Measurements from ENCODE around the gene MANSC1. TPM values are rescaled to one million over a fixed set of nuclear protein-coding genes. Genes with fewer than 3 reads are reported as not detected.
"Not testable (repeated sequence)": the region's sequence is repeated elsewhere in the genome, so short reads cannot be mapped to it uniquely, and the experiment has no call there.

MANSC1 gene
- total RNA-seq, 1 donor from 2014 or later: 15.4 TPM

GRCh38 chr12:12365931-12366431, 15.9 kb upstream of the MANSC1 start:
- DNase-seq (ENCODE audit: low spot score): no peak

- DNase-seq (ENCODE audit: low spot score): no peak
Observed at GRCh38 chr12:12365446-12365802, 15.4 kb upstream of the MANSC1 start.

GRCh38 chr12:12364787-12365445, 14.9 kb upstream of the MANSC1 start:
- DNase-seq (ENCODE audit: low spot score): no peak

- no peak for DNase-seq (ENCODE audit: low spot score)
Observed at GRCh38 chr12:12358528-12358927, 8.5 kb upstream of the MANSC1 start.

- no peak for DNase-seq (ENCODE audit: low spot score)
Observed at GRCh38 chr12:12357719-12358461, 7.8 kb upstream of the MANSC1 start.

- peak; percentile 99 for DNase-seq (ENCODE audit: low spot score)
Observed at GRCh38 chr12:12356896-12357718, 7.1 kb upstream of the MANSC1 start, which contains the start of gene BORCS5. Gene BORCS5, plus strand, starts transcription at chr12:12357078. Its CDS starts 374 bp downstream, at chr12:12357452.

GRCh38 chr12:12356467-12356895, 6.4 kb upstream of the MANSC1 start:
- no peak for DNase-seq (ENCODE audit: low spot score)

GRCh38 chr12:12353807-12354206, 3.8 kb upstream of the MANSC1 start:
- no peak for DNase-seq (ENCODE audit: low spot score)

GRCh38 chr12:12353276-12353675, 3.2 kb upstream of the MANSC1 start:
- no peak for DNase-seq (ENCODE audit: low spot score)

- not testable (repeated sequence) for DNase-seq (ENCODE audit: low spot score)
Observed at GRCh38 chr12:12351468-12352185, 1.6 kb upstream of the MANSC1 start.

GRCh38 chr12:12350868-12351463, 924 bp upstream of the MANSC1 start:
- DNase-seq (ENCODE audit: low spot score): no peak

- DNase-seq (ENCODE audit: low spot score): no peak
Observed at GRCh38 chr12:12338527-12339168, 11.4 kb downstream of the MANSC1 start.

GRCh38 chr12:12336511-12336910, 13.5 kb downstream of the MANSC1 start:
- DNase-seq (ENCODE audit: low spot score): no peak

- no peak for DNase-seq (ENCODE audit: low spot score)
Observed at GRCh38 chr12:12336049-12336411, 14.0 kb downstream of the MANSC1 start.

- no peak for DNase-seq (ENCODE audit: low spot score)
Observed at GRCh38 chr12:12334367-12335040, 15.5 kb downstream of the MANSC1 start.

GRCh38 chr12:12333407-12334366, 16.4 kb downstream of the MANSC1 start:
- no peak for DNase-seq (ENCODE audit: low spot score)

- no peak for DNase-seq (ENCODE audit: low spot score)
Observed at GRCh38 chr12:12331896-12332295, 18.1 kb downstream of the MANSC1 start.

GRCh38 chr12:12331244-12331771, 18.7 kb downstream of the MANSC1 start:
- DNase-seq (ENCODE audit: low spot score): peak; percentile 57

All from mesenteric fat pad (tissue), 1 donor.